HepG2 (cell line): ENCODE measurements around the gene WWC2. TPM values are rescaled to one million over a fixed set of nuclear protein-coding genes. Genes with fewer than 3 reads are reported as not detected.
A peak's percentile ranks its signal among the peaks of the same experiment; 100 is the strongest.
"Not testable (repeated sequence)": the region's sequence is repeated elsewhere in the genome, so short reads cannot be mapped to it uniquely, and the experiment has no call there.

Source experiments
- ATAC-seq: fragments of 200-7000 bp; cut with Tn5 transposase; 3 replicates; pipeline ENCODE4 v1.9.1; 2020; ENCODE audit warnings: mild to moderate bottlenecking, moderate library complexity
- BruUV-seq: library from RNA; stranded (reverse); fragments of 400-500 nt; replicated peaks from 2 replicates; lab custom pipeline; 2021; lab: Mats Ljungman, UMichigan
- CTCF ChIA-PET: fragments of 300-600 bp; formaldehyde crosslinking; extraction: SDS; loops from one replicate; lab custom pipeline; 2021; ENCODE audit warnings: low total read pairs, inconsistent platforms, low intra/inter-chr PET ratio; lab: Yijun Ruan, JAX
- POLR2A ChIA-PET: fragments of 350-600 bp; sonication (Branson Sonifier 250); formaldehyde crosslinking; loops from one replicate; lab custom pipeline; 2020; ENCODE audit warnings: antibody characterized with exemption, inconsistent platforms; lab: Yijun Ruan, JAX
- DNase-seq: peaks from one replicate; pipeline ENCODE4 v3.0.0-alpha.2; 2015; ENCODE audit warnings: low spot score
- FAIRE-seq: peaks from 3 replicates; lab custom pipeline; 2011; peaks lifted over from hg19 to GRCh38; lab: Jason Lieb, UNC
- H2AFZ ChIP-seq: one replicate; pipeline ENCODE4 v1.6.1; 2011; ENCODE audit warnings: low read length, inconsistent platforms
- H3K27ac ChIP-seq: fragments of 300-600 bp; 3 replicates; pipeline ENCODE4 v1.8.0; 2011; ENCODE audit warnings: mixed run types, mild to moderate bottlenecking, mixed read lengths, low read length, inconsistent platforms; ENCODE audit not compliant: insufficient read depth; ENCODE audit errors: extremely low read length
- H3K27me3 ChIP-seq, 2 experiments: fragments of 200-600 bp in 1 of 2; 2 replicates in 1 of 2; 3 replicates in 1 of 2; pipeline versions ENCODE4 v1.6.0 to v1.8.0; 2011; ENCODE audit warnings: low read length in 2 of 2, mild to moderate bottlenecking in 2 of 2, moderate library complexity in 2 of 2, inconsistent platforms in 1 of 2; ENCODE audit not compliant: insufficient read depth in 2 of 2, control insufficient read depth in 1 of 2
- H3K36me3 ChIP-seq, 2 experiments: fragments of 200-600 bp in 1 of 2; replicated peaks in 1 of 2; 2 replicates in 1 of 2; 3 replicates in 1 of 2; pipeline versions ENCODE4 v1.5.1 to v1.8.0; 2011; ENCODE audit warnings: low read length in 2 of 2, inconsistent platforms in 1 of 2; ENCODE audit not compliant: insufficient read depth in 2 of 2, control insufficient read depth in 1 of 2
- H3K4me1 ChIP-seq: 2 replicates; pipeline ENCODE4 v1.5.1; 2012; ENCODE audit warnings: low read length, inconsistent platforms; ENCODE audit not compliant: insufficient read depth
- H3K4me2 ChIP-seq: 2 replicates; pipeline ENCODE4 v1.6.0; 2011; ENCODE audit warnings: low read depth, low read length, inconsistent platforms
- H3K4me3 ChIP-seq, 3 experiments: fragments of 200-600 bp in 1 of 3; sonication (generic), shearing (Covaris generic) in 1 of 3; replicated peaks in 1 of 3; 2 replicates each; pipeline ENCODE4 v1.5.1; 2011 to 2016; ENCODE audit warnings: low read length in 3 of 3, inconsistent platforms in 2 of 3, low read depth in 2 of 3, mild to moderate bottlenecking in 2 of 3, control low read depth in 1 of 3, mixed read lengths in 1 of 3; ENCODE audit not compliant: insufficient read depth in 1 of 3
- H3K79me2 ChIP-seq: one replicate; pipeline ENCODE4 v1.6.1; 2011; ENCODE audit warnings: low read length, inconsistent platforms; ENCODE audit not compliant: insufficient read depth
- H3K9ac ChIP-seq: 2 replicates; pipeline ENCODE4 v1.6.0; 2011; ENCODE audit warnings: mild to moderate bottlenecking, low read depth, low read length, inconsistent platforms; ENCODE audit not compliant: insufficient read depth
- H3K9me3 ChIP-seq: 2 replicates; pipeline ENCODE4 v1.5.1; 2012; ENCODE audit warnings: mild to moderate bottlenecking, low read length
- H4K20me1 ChIP-seq: 2 replicates; pipeline ENCODE4 v1.6.0; 2011; ENCODE audit warnings: inconsistent platforms, mild to moderate bottlenecking, low read length, moderate library complexity; ENCODE audit not compliant: insufficient read depth
- NCOA2 ChIP-seq: sonication (generic); formaldehyde crosslinking; IDR thresholded peaks from 2 replicates; pipeline ENCODE4 v1.8.0; 2022; ENCODE audit warnings: inconsistent platforms
- NFYC ChIP-seq: IDR thresholded peaks from 2 replicates; pipeline ENCODE4 v1.6.1; 2016; ENCODE audit warnings: missing genetic modification reagents, missing compliant biosample characterization
- SIN3B ChIP-seq: fragments of 150-350 bp; IDR thresholded peaks from 2 replicates; pipeline ENCODE4 v1.6.1; 2014; ENCODE audit warnings: low read length
- ZNF12 ChIP-seq: sonication (generic); formaldehyde crosslinking; IDR thresholded peaks from 2 replicates; pipeline ENCODE4 v1.5.0; 2020; ENCODE audit warnings: missing genetic modification reagents
- ZNF468 ChIP-seq: sonication (generic); formaldehyde crosslinking; IDR thresholded peaks from 2 replicates; pipeline ENCODE4 v1.8.0; 2022; ENCODE audit warnings: mild to moderate bottlenecking, moderate library complexity, missing genetic modification reagents
- ZNF564 ChIP-seq: sonication (generic); formaldehyde crosslinking; IDR thresholded peaks from 2 replicates; pipeline ENCODE4 v1.8.1; 2023; ENCODE audit warnings: mild to moderate bottlenecking, missing genetic modification reagents
- ZSCAN22 ChIP-seq: sonication (generic); formaldehyde crosslinking; IDR thresholded peaks from 2 replicates; pipeline ENCODE4 v1.4.0; 2020; ENCODE audit warnings: mild to moderate bottlenecking, missing genetic modification reagents
- WGBS: methylation state at CpG from one replicate; pipeline ENCODE4 v1.1.6; 2017; ENCODE audit warnings: low lambda C conversion rate; 5-methylcytosine and 5-hydroxymethylcytosine counted together
- in situ Hi-C: cut with HindIII; loops from 2 replicates; pipeline ENCODE4 v1.10.0; 2017; ENCODE audit warnings: low pct_unique_long_range_greater_than_20kb; ENCODE audit not compliant: extremely low pct_ligation_motif_present
- intact Hi-C: fragments of 100-400 bp; cut with micrococcal nuclease; formaldehyde crosslinking; loops from one replicate; pipeline ENCODE4 v1.10.0; 2022; ENCODE audit not compliant: unreplicated experiment
- polyA plus RNA-seq, 8 experiments: library from polyadenylated mRNA; depleted of rRNA in 3 of 8; stranded (reverse) in 7 of 8; unstranded in 1 of 8; fragments of >200 nt; fragmentation: Illumina TruSeq in 4 of 8; extraction: Trizol in 4 of 8; gene quantifications; 2 replicates each; pipeline versions ENCODE4 v1.2.1 to v1.2.3, GENCODE V29; 2011 to 2016; ENCODE audit warnings: low read depth in 4 of 8, missing spikeins in 1 of 8, mixed read lengths in 1 of 8; ENCODE audit not compliant: insufficient read depth in 1 of 8
- total RNA-seq, 5 experiments: library from RNA; depleted of rRNA; stranded (reverse); fragments of >200 nt; fragmentation: Illumina TruSeq; extraction: Trizol; gene quantifications; 2 replicates each; pipeline ENCODE4 v1.2.3, GENCODE V29; 2016; ENCODE audit warnings: low read depth in 1 of 5
- TF ChIP-seq, protein P1 (sequence below): sonication (generic); formaldehyde crosslinking; IDR thresholded peaks from 2 replicates; pipeline ENCODE4 v1.5.0; 2020; ENCODE audit warnings: mild to moderate bottlenecking, missing genetic modification reagents, borderline replicate concordance

WWC2 gene
- total and polyA plus RNA-seq, 2 of the 13 experiments (the other 11 are each of a cell fraction or from before 2014, with no cell fraction given) = 40.0 to 50.1 TPM

DNA sequence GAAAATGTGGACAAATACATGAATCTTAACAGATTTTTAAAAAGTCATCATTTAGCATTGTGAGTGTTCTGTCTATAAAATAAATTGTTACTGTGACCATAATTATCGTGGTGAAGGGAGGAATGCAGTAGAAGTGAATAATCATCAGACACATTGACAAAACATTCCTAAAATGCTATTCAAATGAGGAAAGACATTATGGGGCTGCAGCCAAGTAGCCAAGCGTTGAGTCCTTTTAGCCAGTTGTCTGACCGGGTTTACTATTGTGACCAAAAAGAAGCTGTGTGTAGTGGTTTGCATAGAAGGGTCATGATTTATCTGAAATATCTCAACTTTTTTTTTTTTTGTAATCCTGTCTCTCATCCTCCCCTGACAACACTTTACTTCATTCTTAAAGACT, 19.5 kb downstream of the WWC2 start:
- Histone ChIP-seq H3K9me3 (no peaks in the 10 kb centered on the region), H3K4me3 (no peak overlapping the region), H3K4me2 (no peak overlapping the region), H3K4me1 (peaks cover 69% of the 10 kb centered on the region), H3K27me3 (no peaks in the 10 kb centered on the region), H3K9ac (no peak overlapping the region), H3K27ac (peak overlapping the region; percentile 18), H4K20me1 (peaks cover 71% of the 10 kb centered on the region), H3K36me3 (no peaks in the 10 kb centered on the region; a peak in 1 of 5 replicates), H3K79me2 (peaks cover 97% of the 10 kb centered on the region), H2AFZ (no peak overlapping the region)
- BruUV-seq = no TSS peak
- WGBS = 55% methylated on average over 3 of the region's 3 CpGs
- peak; percentile 53 for ATAC-seq
- FAIRE-seq = no peak
- ChIA-PET CTCF (no interaction called here), POLR2A (interaction anchor here (1.1 kb wide), 1 partner anchor 20 kb away, joined by 3 read pairs; no protein-coding TSS in a partner anchor)
- in situ Hi-C loops = no loop called here
- intact Hi-C loops = no loop called here
- DNase-seq = no peak
- TF ChIP-seq NFYC = no peak
- no peak for TF ChIP-seq ZSCAN22 (CRISPR knock-in tag)
- no peak for TF ChIP-seq ZNF12 (CRISPR knock-in tag)
- TF ChIP-seq SIN3B = no peak
- TF ChIP-seq ZNF468 (CRISPR knock-in tag) = no peak
- no peak for TF ChIP-seq ZNF564 (CRISPR knock-in tag)
- TF ChIP-seq NCOA2 (CRISPR knock-in tag) = no peak
- TF ChIP-seq, protein P1, sequence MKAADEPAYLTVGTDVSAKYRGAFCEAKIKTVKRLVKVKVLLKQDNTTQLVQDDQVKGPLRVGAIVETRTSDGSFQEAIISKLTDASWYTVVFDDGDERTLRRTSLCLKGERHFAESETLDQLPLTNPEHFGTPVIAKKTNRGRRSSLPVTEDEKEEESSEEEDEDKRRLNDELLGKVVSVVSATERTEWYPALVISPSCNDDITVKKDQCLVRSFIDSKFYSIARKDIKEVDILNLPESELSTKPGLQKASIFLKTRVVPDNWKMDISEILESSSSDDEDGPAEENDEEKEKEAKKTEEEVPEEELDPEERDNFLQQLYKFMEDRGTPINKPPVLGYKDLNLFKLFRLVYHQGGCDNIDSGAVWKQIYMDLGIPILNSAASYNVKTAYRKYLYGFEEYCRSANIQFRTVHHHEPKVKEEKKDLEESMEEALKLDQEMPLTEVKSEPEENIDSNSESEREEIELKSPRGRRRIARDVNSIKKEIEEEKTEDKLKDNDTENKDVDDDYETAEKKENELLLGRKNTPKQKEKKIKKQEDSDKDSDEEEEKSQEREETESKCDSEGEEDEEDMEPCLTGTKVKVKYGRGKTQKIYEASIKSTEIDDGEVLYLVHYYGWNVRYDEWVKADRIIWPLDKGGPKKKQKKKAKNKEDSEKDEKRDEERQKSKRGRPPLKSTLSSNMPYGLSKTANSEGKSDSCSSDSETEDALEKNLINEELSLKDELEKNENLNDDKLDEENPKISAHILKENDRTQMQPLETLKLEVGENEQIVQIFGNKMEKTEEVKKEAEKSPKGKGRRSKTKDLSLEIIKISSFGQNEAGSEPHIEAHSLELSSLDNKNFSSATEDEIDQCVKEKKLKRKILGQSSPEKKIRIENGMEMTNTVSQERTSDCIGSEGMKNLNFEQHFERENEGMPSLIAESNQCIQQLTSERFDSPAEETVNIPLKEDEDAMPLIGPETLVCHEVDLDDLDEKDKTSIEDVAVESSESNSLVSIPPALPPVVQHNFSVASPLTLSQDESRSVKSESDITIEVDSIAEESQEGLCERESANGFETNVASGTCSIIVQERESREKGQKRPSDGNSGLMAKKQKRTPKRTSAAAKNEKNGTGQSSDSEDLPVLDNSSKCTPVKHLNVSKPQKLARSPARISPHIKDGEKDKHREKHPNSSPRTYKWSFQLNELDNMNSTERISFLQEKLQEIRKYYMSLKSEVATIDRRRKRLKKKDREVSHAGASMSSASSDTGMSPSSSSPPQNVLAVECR (CRISPR knock-in tag) = no peak

DNA sequence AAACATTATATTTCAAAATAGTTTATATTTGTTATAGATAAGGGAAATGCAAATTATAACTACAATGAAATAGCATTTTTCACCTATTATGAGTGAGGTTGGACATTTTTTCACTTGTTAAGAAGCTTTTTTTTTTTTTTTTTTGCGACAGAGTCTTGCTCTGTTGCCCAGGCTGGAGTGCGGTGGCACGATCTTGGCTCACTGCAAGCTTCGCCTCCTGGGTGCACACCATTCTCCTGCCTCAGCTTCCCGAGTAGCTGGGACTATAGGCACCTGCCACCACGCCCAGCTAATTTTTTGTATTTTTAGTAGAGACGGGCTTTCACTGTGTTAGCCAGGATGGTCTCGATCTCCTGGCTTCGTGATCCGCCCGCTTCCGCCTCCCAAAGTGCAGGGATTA, 22.6 kb downstream of the WWC2 start:
- H3K4me3 ChIP-seq, H3K4me2 ChIP-seq, H3K27me3 ChIP-seq, H3K36me3 ChIP-seq, DNase-seq, FAIRE-seq, BruUV-seq, intact Hi-C loops, H2AFZ ChIP-seq, H3K9ac ChIP-seq, H3K9me3 ChIP-seq, ATAC-seq, H3K27ac ChIP-seq, POLR2A ChIA-PET, in situ Hi-C loops, CTCF ChIA-PET: not testable (repeated sequence)
- H3K79me2 ChIP-seq = peaks cover 96% of the 10 kb centered on the region
- peaks cover 57% of the 10 kb centered on the region for H3K4me1 ChIP-seq
- WGBS = 97% methylated on average over 12 of the region's 12 CpGs
- H4K20me1 ChIP-seq = peaks cover 66% of the 10 kb centered on the region
